22Rv1 (cell line): ENCODE results near the gene PTPRJ.

Experiments used
- CTCF ChIP-seq: fragments of 450-650 bp; IDR thresholded peaks from 2 replicates; pipeline ENCODE4 v1.5.1; 2017; ENCODE audit warnings: mild to moderate bottlenecking
- ZFX ChIP-seq: fragments of 450-650 bp; IDR thresholded peaks from 2 replicates; pipeline ENCODE4 v1.6.1; 2017; ENCODE audit warnings: antibody characterized with exemption, borderline replicate concordance

GRCh38 chr11:47955061-47955755 is 25.2 kb upstream of the PTPRJ start:
- TF ChIP-seq CTCF (no peak), ZFX (no peak)
